ENCODE data around the gene CCT5. TPM values are rescaled to one million over a fixed set of nuclear protein-coding genes. Genes with fewer than 3 reads are reported as not detected.

Gene CCT5
- total RNA-seq, 3 donors from 2014 or later: 120 to 155 (median 122) TPM

DNA sequence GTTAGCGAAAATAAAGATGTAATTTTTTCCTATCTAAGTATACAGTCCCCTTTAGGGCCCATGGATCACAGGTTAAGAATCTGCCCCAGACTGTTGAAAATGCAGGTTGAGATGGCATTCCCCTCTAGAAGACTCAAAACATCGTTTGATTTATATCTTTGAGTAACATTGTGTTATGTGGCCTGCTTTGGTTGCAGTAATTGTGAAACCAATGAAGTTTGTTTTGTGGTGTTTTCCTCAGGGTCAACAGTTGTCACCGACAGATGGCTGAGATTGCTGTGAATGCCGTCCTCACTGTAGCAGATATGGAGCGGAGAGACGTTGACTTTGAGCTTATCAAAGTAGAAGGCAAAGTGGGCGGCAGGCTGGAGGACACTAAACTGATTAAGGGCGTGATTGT, 7.8 kb downstream of the CCT5 start:
- ATAC-seq: no peak
- DNase-seq: no peak
- Histone ChIP-seq H3K4me1 (ENCODE audit: low read depth) (no peaks in the 10 kb centered on the region), H3K9me3 (no peaks in the 10 kb centered on the region), H3K36me3 (ENCODE audit: low read depth) (peaks cover 30% of the 10 kb centered on the region), H3K4me3 (no peak overlapping the region)
- intact Hi-C loops (cut with DNase I, micrococcal nuclease): no loop called here
- TF ChIP-seq, protein P1, sequence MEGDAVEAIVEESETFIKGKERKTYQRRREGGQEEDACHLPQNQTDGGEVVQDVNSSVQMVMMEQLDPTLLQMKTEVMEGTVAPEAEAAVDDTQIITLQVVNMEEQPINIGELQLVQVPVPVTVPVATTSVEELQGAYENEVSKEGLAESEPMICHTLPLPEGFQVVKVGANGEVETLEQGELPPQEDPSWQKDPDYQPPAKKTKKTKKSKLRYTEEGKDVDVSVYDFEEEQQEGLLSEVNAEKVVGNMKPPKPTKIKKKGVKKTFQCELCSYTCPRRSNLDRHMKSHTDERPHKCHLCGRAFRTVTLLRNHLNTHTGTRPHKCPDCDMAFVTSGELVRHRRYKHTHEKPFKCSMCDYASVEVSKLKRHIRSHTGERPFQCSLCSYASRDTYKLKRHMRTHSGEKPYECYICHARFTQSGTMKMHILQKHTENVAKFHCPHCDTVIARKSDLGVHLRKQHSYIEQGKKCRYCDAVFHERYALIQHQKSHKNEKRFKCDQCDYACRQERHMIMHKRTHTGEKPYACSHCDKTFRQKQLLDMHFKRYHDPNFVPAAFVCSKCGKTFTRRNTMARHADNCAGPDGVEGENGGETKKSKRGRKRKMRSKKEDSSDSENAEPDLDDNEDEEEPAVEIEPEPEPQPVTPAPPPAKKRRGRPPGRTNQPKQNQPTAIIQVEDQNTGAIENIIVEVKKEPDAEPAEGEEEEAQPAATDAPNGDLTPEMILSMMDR (IDR thresholded peaks at IDR 0.05): no peak

- intact Hi-C loops (cut with DNase I, micrococcal nuclease): no loop called here
- Histone ChIP-seq H3K4me3 (no peak overlapping the region), H3K36me3 (ENCODE audit: low read depth) (peaks cover 37% of the 10 kb centered on the region), H3K9me3 (no peaks in the 10 kb centered on the region), H3K4me1 (ENCODE audit: low read depth) (no peaks in the 10 kb centered on the region)
- TF ChIP-seq, protein P1 (IDR thresholded peaks at IDR 0.05): no peak
- no peak for DNase-seq
- ATAC-seq: no peak
These were observed 9.8 kb downstream of the CCT5 start for GRCh38 chr5:10259899-10260298.

- Histone ChIP-seq H3K9me3 (no peaks in the 10 kb centered on the region), H3K4me1 (ENCODE audit: low read depth) (no peaks in the 10 kb centered on the region), H3K36me3 (ENCODE audit: low read depth) (peaks cover 37% of the 10 kb centered on the region), H3K4me3 (no peak overlapping the region)
- DNase-seq (no peak), ATAC-seq (no peak)
- TF ChIP-seq, protein P1 (IDR thresholded peaks at IDR 0.05): no peak
- intact Hi-C loops (cut with DNase I, micrococcal nuclease): no loop called here
These were observed 11.0 kb downstream of the CCT5 start for GRCh38 chr5:10261065-10261464.

DNA sequence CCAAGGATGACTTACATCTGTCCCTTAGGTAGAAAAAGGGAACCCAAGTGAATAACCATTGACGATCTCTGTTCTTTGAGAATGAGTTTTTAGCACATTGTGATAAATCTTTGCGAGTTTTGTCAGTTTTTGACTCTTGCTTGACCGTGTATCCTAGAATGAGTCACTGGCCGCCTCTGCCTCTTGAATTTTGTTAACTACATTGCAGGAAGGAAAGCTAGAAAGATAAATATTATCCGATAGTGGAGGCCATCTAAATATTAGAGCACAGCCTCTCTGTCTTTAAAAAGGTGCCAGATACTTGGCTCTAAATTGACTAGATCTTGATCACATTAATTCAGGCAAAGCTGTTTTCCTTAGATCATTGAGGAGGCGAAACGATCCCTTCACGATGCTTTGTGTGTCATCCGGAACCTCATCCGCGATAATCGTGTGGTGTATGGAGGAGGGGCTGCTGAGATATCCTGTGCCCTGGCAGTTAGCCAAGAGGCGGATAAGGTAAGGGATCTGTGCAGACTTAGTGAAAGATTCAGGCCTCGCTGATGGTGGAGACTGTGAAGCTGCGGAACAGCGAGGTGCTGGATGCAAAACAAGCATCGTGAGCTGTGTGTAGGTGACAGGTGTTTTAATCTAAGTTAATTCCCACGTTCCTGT, 12.2 kb downstream of the CCT5 start:
- no peaks in the 10 kb centered on the region for H3K9me3 ChIP-seq
- intact Hi-C loops (cut with DNase I, micrococcal nuclease): no loop called here
- peaks cover 32% of the 10 kb centered on the region for H3K36me3 ChIP-seq (ENCODE audit: low read depth)
- TF ChIP-seq, protein P1 (IDR thresholded peaks at IDR 0.05): no peak
- DNase-seq (no peak), ATAC-seq (no peak)
- H3K4me1 ChIP-seq (ENCODE audit: low read depth): no peaks in the 10 kb centered on the region
- no peak overlapping the region for H3K4me3 ChIP-seq

DNA sequence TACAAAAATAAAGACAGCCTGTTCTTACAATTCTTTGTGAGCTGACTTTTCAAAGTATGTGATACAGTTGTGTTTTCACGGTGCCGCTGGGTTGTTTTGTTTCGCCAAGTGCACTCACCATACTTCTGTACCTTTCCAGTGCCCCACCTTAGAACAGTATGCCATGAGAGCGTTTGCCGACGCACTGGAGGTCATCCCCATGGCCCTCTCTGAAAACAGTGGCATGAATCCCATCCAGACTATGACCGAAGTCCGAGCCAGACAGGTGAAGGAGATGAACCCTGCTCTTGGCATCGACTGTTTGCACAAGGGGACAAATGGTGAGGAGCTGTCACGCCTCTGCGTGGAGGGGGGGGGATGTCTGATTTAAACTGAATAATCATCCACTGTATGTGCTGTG, 12.9 kb downstream of the CCT5 start:
- intact Hi-C loops (cut with DNase I, micrococcal nuclease): no loop called here
- Histone ChIP-seq H3K36me3 (ENCODE audit: low read depth) (peaks cover 24% of the 10 kb centered on the region), H3K9me3 (no peaks in the 10 kb centered on the region), H3K4me1 (ENCODE audit: low read depth) (no peaks in the 10 kb centered on the region), H3K4me3 (no peak overlapping the region)
- DNase-seq (no peak), ATAC-seq (no peak)
- TF ChIP-seq, protein P1 (IDR thresholded peaks at IDR 0.05): no peak

- H3K9me3 ChIP-seq: no peaks in the 10 kb centered on the region
- intact Hi-C loops (cut with DNase I, micrococcal nuclease): no loop called here
- H3K36me3 ChIP-seq (ENCODE audit: low read depth): peaks cover 18% of the 10 kb centered on the region
These were observed 14.5 kb downstream of the CCT5 start for GRCh38 chr5:10264604-10265003.

More at GRCh38 chr5:10264604-10265003, 14.5 kb downstream of the CCT5 start:
- no peak for ATAC-seq
- TF ChIP-seq, protein P1 (IDR thresholded peaks at IDR 0.05): no peak
- Histone ChIP-seq H3K4me1 (ENCODE audit: low read depth) (no peaks in the 10 kb centered on the region), H3K4me3 (no peak overlapping the region)
- DNase-seq: no peak

All from mucosa of descending colon (tissue), 3 donors.